Activated T-cell treated with anti-CD3 and anti-CD28 coated beads, Interleukin-2, amount 50 U/mL, for 4 hours (primary cell): ENCODE measurements around the gene KIZ. TPM values are rescaled to one million over a fixed set of nuclear protein-coding genes. Genes with fewer than 3 reads are reported as not detected.

Experiments used
- ATAC-seq, 2 donors: fragments of 200-7000 bp; cut with Tn5 transposase; one replicate each; pipeline ENCODE4 v1.10.0; 2021
- DNase-seq: peaks from one replicate; pipeline ENCODE4 v3.0.0-alpha.2; 2020
- H3K27me3 Mint-ChIP-seq: one replicate; pipeline ENCODE4 v1.8.0; 2021; ENCODE audit warnings: low read depth, mixed read lengths
- H3K36me3 Mint-ChIP-seq: one replicate; pipeline ENCODE4 v1.8.0; 2022; ENCODE audit warnings: mixed read lengths; ENCODE audit not compliant: insufficient read depth
- H3K4me1 Mint-ChIP-seq: one replicate; pipeline ENCODE4 v1.8.0; 2021; ENCODE audit warnings: low read depth, mixed read lengths
- H3K4me3 Mint-ChIP-seq: one replicate; pipeline ENCODE4 v1.8.0; 2021; ENCODE audit warnings: mild to moderate bottlenecking, moderate library complexity, mixed read lengths
- H3K9me3 Mint-ChIP-seq: one replicate; pipeline ENCODE4 v1.8.0; 2021; ENCODE audit warnings: mixed read lengths
- total RNA-seq, 3 donors: library from RNA; stranded (reverse); gene quantifications; one replicate each; pipeline ENCODE4 v1.2.1, GENCODE V29; 2021

KIZ gene
- total RNA-seq, 3 donors from 2014 or later = 6.7 to 7.7 (median 6.9) TPM

- no peaks in the 10 kb centered on the region for H3K27me3 Mint-ChIP-seq
- H3K4me3 Mint-ChIP-seq = no peak overlapping the region
- peaks cover 18% of the 10 kb centered on the region for H3K36me3 Mint-ChIP-seq
- ATAC-seq (no peak), DNase-seq (no peak)
- no peaks in the 10 kb centered on the region for H3K9me3 Mint-ChIP-seq
- H3K4me1 Mint-ChIP-seq = no peaks in the 10 kb centered on the region
Observed at GRCh38 chr20:21189761-21190523, 64.1 kb downstream of the KIZ start.

- Mint-ChIP-seq H3K4me1 (no peaks in the 10 kb centered on the region), H3K36me3 (peaks cover 16% of the 10 kb centered on the region), H3K27me3 (no peaks in the 10 kb centered on the region), H3K9me3 (no peaks in the 10 kb centered on the region), H3K4me3 (no peak overlapping the region)
- ATAC-seq (no peak), DNase-seq (no peak)
Observed at GRCh38 chr20:21190869-21191268, 65.0 kb downstream of the KIZ start.

- no peaks in the 10 kb centered on the region for H3K4me1 Mint-ChIP-seq
- DNase-seq (no peak), ATAC-seq (no peak)
- H3K36me3 Mint-ChIP-seq = peaks cover 10% of the 10 kb centered on the region
- H3K27me3 Mint-ChIP-seq = no peaks in the 10 kb centered on the region
- no peaks in the 10 kb centered on the region for H3K9me3 Mint-ChIP-seq
- no peak overlapping the region for H3K4me3 Mint-ChIP-seq
Observed at GRCh38 chr20:21191839-21192238, 66.0 kb downstream of the KIZ start.

- H3K4me3 Mint-ChIP-seq = no peak overlapping the region
- peaks cover 11% of the 10 kb centered on the region for H3K36me3 Mint-ChIP-seq
- no peaks in the 10 kb centered on the region for H3K9me3 Mint-ChIP-seq
- DNase-seq (no peak), ATAC-seq (no peak)
- H3K4me1 Mint-ChIP-seq = no peaks in the 10 kb centered on the region
- no peaks in the 10 kb centered on the region for H3K27me3 Mint-ChIP-seq
Observed at GRCh38 chr20:21202259-21202658, 76.4 kb downstream of the KIZ start.

GRCh38 chr20:21203088-21203656 is 77.3 kb downstream of the KIZ start:
- no peaks in the 10 kb centered on the region for H3K9me3 Mint-ChIP-seq
- peaks cover 11% of the 10 kb centered on the region for H3K36me3 Mint-ChIP-seq
- ATAC-seq (no peak), DNase-seq (no peak)
- H3K4me1 Mint-ChIP-seq = no peaks in the 10 kb centered on the region
- no peak overlapping the region for H3K4me3 Mint-ChIP-seq
- H3K27me3 Mint-ChIP-seq = no peaks in the 10 kb centered on the region

GRCh38 chr20:21206584-21206983 is 80.7 kb downstream of the KIZ start:
- ATAC-seq (no peak), DNase-seq (no peak)
- H3K36me3 Mint-ChIP-seq = peaks cover 14% of the 10 kb centered on the region
- no peak overlapping the region for H3K4me3 Mint-ChIP-seq
- H3K4me1 Mint-ChIP-seq = no peaks in the 10 kb centered on the region
- H3K27me3 Mint-ChIP-seq = no peaks in the 10 kb centered on the region
- H3K9me3 Mint-ChIP-seq = no peaks in the 10 kb centered on the region

GRCh38 chr20:21208999-21209398 is 83.1 kb downstream of the KIZ start:
- H3K27me3 Mint-ChIP-seq = no peaks in the 10 kb centered on the region
- H3K36me3 Mint-ChIP-seq = peaks cover 17% of the 10 kb centered on the region
- no peak overlapping the region for H3K4me3 Mint-ChIP-seq
- H3K4me1 Mint-ChIP-seq = no peaks in the 10 kb centered on the region
- DNase-seq (no peak), ATAC-seq (no peak)
- no peaks in the 10 kb centered on the region for H3K9me3 Mint-ChIP-seq

- H3K4me1 Mint-ChIP-seq = no peaks in the 10 kb centered on the region
- no peak for ATAC-seq
- no peak overlapping the region for H3K4me3 Mint-ChIP-seq
- H3K27me3 Mint-ChIP-seq = no peaks in the 10 kb centered on the region
- H3K36me3 Mint-ChIP-seq = peaks cover 15% of the 10 kb centered on the region
- DNase-seq = no peak
- H3K9me3 Mint-ChIP-seq = no peaks in the 10 kb centered on the region
Observed at GRCh38 chr20:21209668-21210067, 83.8 kb downstream of the KIZ start.

- Mint-ChIP-seq H3K4me1 (no peaks in the 10 kb centered on the region), H3K27me3 (no peaks in the 10 kb centered on the region), H3K36me3 (peaks cover 7% of the 10 kb centered on the region), H3K9me3 (no peaks in the 10 kb centered on the region), H3K4me3 (no peak overlapping the region)
- ATAC-seq (no peak), DNase-seq (no peak)
Observed at GRCh38 chr20:21213691-21214090, 87.8 kb downstream of the KIZ start.

GRCh38 chr20:21214431-21214830 is 88.5 kb downstream of the KIZ start:
- peaks cover 4% of the 10 kb centered on the region for H3K36me3 Mint-ChIP-seq
- ATAC-seq (no peak), DNase-seq (no peak)
- H3K27me3 Mint-ChIP-seq = no peaks in the 10 kb centered on the region
- H3K4me3 Mint-ChIP-seq = no peak overlapping the region
- H3K9me3 Mint-ChIP-seq = no peaks in the 10 kb centered on the region
- no peaks in the 10 kb centered on the region for H3K4me1 Mint-ChIP-seq

- no peaks in the 10 kb centered on the region for H3K4me1 Mint-ChIP-seq
- H3K4me3 Mint-ChIP-seq = no peak overlapping the region
- H3K27me3 Mint-ChIP-seq = no peaks in the 10 kb centered on the region
- peaks cover 1% of the 10 kb centered on the region for H3K36me3 Mint-ChIP-seq
- no peak for ATAC-seq
- no peak for DNase-seq
- no peaks in the 10 kb centered on the region for H3K9me3 Mint-ChIP-seq
Observed at GRCh38 chr20:21219686-21220085, 93.8 kb downstream of the KIZ start.

- Mint-ChIP-seq H3K4me1 (no peaks in the 10 kb centered on the region), H3K27me3 (no peaks in the 10 kb centered on the region), H3K9me3 (no peaks in the 10 kb centered on the region), H3K4me3 (no peak overlapping the region), H3K36me3 (peaks cover 5% of the 10 kb centered on the region)
- no peak for ATAC-seq
- no peak for DNase-seq
Observed at GRCh38 chr20:21224217-21224616, 98.3 kb downstream of the KIZ start.

- DNase-seq (no peak), ATAC-seq (no peak)
- peaks cover 5% of the 10 kb centered on the region for H3K36me3 Mint-ChIP-seq
- H3K9me3 Mint-ChIP-seq = no peaks in the 10 kb centered on the region
- H3K4me3 Mint-ChIP-seq = no peak overlapping the region
- H3K4me1 Mint-ChIP-seq = no peaks in the 10 kb centered on the region
- H3K27me3 Mint-ChIP-seq = no peaks in the 10 kb centered on the region
Observed at GRCh38 chr20:21225215-21225947, 99.5 kb downstream of the KIZ start.

- Mint-ChIP-seq H3K36me3 (peaks cover 6% of the 10 kb centered on the region), H3K27me3 (no peaks in the 10 kb centered on the region), H3K4me3 (no peak overlapping the region), H3K9me3 (no peaks in the 10 kb centered on the region), H3K4me1 (no peaks in the 10 kb centered on the region)
- ATAC-seq = no peak
- no peak for DNase-seq
Observed at GRCh38 chr20:21228511-21228910, 102.6 kb downstream of the KIZ start.

GRCh38 chr20:21229163-21229562 is 103.3 kb downstream of the KIZ start:
- no peaks in the 10 kb centered on the region for H3K9me3 Mint-ChIP-seq
- H3K27me3 Mint-ChIP-seq = no peaks in the 10 kb centered on the region
- no peak for ATAC-seq
- H3K36me3 Mint-ChIP-seq = peaks cover 8% of the 10 kb centered on the region
- no peak overlapping the region for H3K4me3 Mint-ChIP-seq
- no peaks in the 10 kb centered on the region for H3K4me1 Mint-ChIP-seq
- DNase-seq = no peak
